Measurements from ENCODE around the gene SUCNR1. TPM values are rescaled to one million over a fixed set of nuclear protein-coding genes. Genes with fewer than 3 reads are reported as not detected.

SUCNR1 gene
- total and polyA plus RNA-seq, 9 donors: 0.04 to 0.53 (median 0.23) TPM; not detected in 2

- Histone ChIP-seq H3K4me3 (no peak overlapping the region), H3K27ac (no peak overlapping the region), H3K4me1 (ENCODE audit: insufficient read depth) (peaks cover 18% of the 10 kb centered on the region), H3K36me3 (no peaks in the 10 kb centered on the region), H3K9me3 (no peaks in the 10 kb centered on the region), H3K27me3 (no peaks in the 10 kb centered on the region)
- TF ChIP-seq EP300 (IDR thresholded peaks at IDR 0.05) (no peak), CTCF (IDR thresholded peaks at IDR 0.05) (no peak), POLR2A (IDR thresholded peaks at IDR 0.05) (no peak)
- intact Hi-C loops (cut with DNase I): no loop called here
- DNase-seq: no peak
These were observed 26.6 kb downstream of the SUCNR1 start for GRCh38 chr3:151899996-151900395.

- Histone ChIP-seq H3K4me3 (no peak overlapping the region), H3K9me3 (no peaks in the 10 kb centered on the region), H3K36me3 (no peaks in the 10 kb centered on the region), H3K27me3 (no peaks in the 10 kb centered on the region), H3K27ac (no peak overlapping the region), H3K4me1 (ENCODE audit: insufficient read depth) (peaks cover 18% of the 10 kb centered on the region)
- WGBS, 3 donors: 15 to 36% (median 31%) methylated on average over 2 of the region's 2 CpGs
- TF ChIP-seq CTCF (IDR thresholded peaks at IDR 0.05) (no peak), EP300 (IDR thresholded peaks at IDR 0.05) (no peak), POLR2A (IDR thresholded peaks at IDR 0.05) (no peak)
- DNase-seq: no peak
- intact Hi-C loops (cut with DNase I): no loop called here
These were observed 27.0 kb downstream of the SUCNR1 start for GRCh38 chr3:151900460-151900859.

- Histone ChIP-seq H3K4me3 (no peak overlapping the region), H3K27me3 (no peaks in the 10 kb centered on the region), H3K4me1 (ENCODE audit: insufficient read depth) (peaks cover 18% of the 10 kb centered on the region), H3K27ac (no peak overlapping the region), H3K9me3 (no peaks in the 10 kb centered on the region), H3K36me3 (no peaks in the 10 kb centered on the region)
- 0 to 29% (median 15%) methylated on average over 1 of the region's 1 CpG for WGBS, 3 donors
- no peak for DNase-seq
- no peak for TF ChIP-seq POLR2A (IDR thresholded peaks at IDR 0.05)
- no peak for TF ChIP-seq EP300 (IDR thresholded peaks at IDR 0.05)
- TF ChIP-seq CTCF (IDR thresholded peaks at IDR 0.05): no peak
- intact Hi-C loops (cut with DNase I): no loop called here
These were observed 27.6 kb downstream of the SUCNR1 start for GRCh38 chr3:151900884-151901643.

- DNase-seq: no peak
- TF ChIP-seq POLR2A (IDR thresholded peaks at IDR 0.05) (no peak), EP300 (IDR thresholded peaks at IDR 0.05) (no peak), CTCF (IDR thresholded peaks at IDR 0.05) (no peak)
- WGBS, 3 donors: 59 to 81% (median 76%) methylated on average over 3 of the region's 3 CpGs
- no peaks in the 10 kb centered on the region for H3K9me3 ChIP-seq
- no peaks in the 10 kb centered on the region for H3K27me3 ChIP-seq
- H3K27ac ChIP-seq: no peak overlapping the region
- H3K4me3 ChIP-seq: no peak overlapping the region
- peaks cover 18% of the 10 kb centered on the region for H3K4me1 ChIP-seq (ENCODE audit: insufficient read depth)
- intact Hi-C loops (cut with DNase I): no loop called here
- no peaks in the 10 kb centered on the region for H3K36me3 ChIP-seq
These were observed 28.3 kb downstream of the SUCNR1 start for GRCh38 chr3:151901644-151902285.
